HG03342 (cell line): Measurements from ENCODE around the gene CD226.

Source experiments
- ATAC-seq: cut with Tn5 transposase; IDR thresholded peaks from one replicate; pipeline ENCODE4 v1.9.1; 2021; ENCODE audit warnings: mild to moderate bottlenecking, moderate library complexity; ENCODE audit not compliant: unreplicated experiment

CD226 gene

GRCh38 chr18:69820538-69820937, 127.1 kb downstream of the CD226 start:
- ATAC-seq = no peak

DNA sequence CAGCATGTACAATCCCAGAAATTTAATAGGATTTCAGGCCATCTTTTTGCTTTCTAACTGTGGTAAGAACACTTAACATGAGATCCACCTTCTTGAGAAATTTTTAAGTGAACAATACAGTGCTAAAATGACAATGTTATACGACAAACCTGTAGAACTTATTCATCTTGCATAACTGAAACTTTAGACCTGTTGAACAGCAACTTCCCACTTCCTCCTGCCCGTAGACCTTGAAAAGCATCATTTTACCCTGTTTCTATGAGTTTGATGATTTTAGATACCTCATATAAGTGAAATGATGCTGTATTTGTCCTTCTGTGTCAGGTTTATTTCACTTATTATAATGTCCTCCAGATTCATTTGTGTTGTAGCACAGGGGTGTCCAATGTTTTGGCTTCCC, 128.2 kb downstream of the CD226 start:
- ATAC-seq = no peak

DNA sequence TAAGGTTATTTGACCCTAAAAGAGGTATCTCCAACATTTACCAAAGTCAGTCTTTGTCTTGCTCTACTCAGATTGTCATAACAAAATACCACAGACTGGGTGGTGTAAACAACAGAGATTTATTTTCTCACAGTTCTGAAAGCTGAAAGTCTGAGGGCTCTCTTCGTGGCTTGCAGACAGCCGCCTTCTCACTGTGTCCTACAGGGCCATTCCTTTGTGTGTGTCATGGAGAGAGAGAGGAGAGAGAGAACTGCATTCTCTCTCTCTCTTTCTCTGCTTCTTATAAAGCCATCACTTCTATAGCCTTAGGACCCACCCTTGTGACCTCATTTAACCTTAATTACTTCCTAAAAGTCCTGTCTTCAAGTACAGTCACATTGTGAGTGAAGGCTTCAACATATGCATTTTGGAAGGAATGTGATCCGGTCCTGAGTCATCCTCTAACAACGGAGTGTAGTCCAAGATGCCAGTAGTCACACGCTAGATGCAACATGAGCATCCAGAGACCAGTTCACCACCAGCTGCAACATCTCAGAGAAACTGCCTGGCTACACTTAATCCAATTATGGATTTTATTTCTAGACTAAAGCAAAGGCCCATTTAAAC, 130.2 kb downstream of the CD226 start:
- no peak for ATAC-seq

GRCh38 chr18:69814861-69815385, 132.8 kb downstream of the CD226 start:
- ATAC-seq = no peak

DNA sequence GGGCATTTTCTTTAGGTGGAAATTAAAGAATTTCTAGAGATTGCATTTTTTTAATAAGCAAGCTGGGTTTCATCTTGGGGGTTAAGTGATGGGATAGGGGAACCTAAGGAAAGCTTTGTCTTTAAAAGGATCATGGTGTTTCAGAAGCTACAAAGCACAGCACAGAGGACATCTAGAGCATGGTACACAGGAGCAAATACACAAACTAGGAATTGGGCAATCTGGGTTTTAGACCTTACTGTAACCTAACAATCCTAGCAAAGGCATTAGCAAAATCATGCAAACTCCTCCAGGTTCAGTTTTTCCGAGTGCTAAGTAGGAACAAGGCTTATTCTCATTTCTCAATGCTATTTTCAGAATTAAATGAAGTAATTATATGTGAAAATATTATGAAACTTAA, 134.1 kb downstream of the CD226 start:
- ATAC-seq = no peak

GRCh38 chr18:69808399-69808798, 139.3 kb downstream of the CD226 start:
- ATAC-seq = no peak

DNA sequence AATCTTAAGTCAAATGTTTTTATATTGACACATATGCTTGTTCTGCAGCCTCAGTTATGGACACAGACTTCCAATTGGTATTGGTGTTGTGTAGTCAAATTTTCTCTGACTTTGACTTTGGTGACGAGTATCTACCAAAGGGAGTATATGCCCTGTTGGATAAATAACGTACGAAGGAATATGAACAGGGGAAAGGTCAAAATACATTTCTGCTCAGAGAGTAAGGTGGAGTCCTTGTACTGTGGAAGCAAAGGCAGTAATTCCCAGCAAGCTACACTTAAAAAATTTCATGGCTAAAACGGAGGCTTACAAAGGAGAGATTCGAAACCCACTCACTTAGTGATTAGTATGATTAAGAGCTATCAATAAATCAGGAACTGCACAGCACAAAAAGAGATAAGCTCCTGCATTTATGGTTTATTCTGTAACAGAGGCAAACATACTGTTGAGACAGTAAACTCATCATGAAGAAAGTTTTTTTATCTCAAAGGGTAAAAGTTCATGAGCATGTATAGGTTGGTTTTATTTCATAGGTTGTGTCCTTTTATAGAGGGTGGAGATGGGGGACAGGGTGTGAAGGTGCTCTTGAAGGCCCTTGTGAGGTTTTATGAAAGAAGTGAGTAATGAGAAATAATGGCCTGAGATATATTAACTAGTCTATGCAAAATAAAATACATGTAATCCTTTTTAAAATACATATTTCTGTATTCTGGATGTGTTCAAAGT, 142.7 kb downstream of the CD226 start:
- no peak for ATAC-seq
